B cell (primary cell): ENCODE data around the gene WASHC4. TPM values are rescaled to one million over a fixed set of nuclear protein-coding genes. Genes with fewer than 3 reads are reported as not detected.

ENCODE experiments used
- ATAC-seq: fragments of 200-7000 bp; cut with Tn5 transposase; one replicate; pipeline ENCODE4 v1.10.0; 2021; ENCODE audit warnings: low read depth, mild to moderate bottlenecking, moderate number of reproducible peaks, moderate library complexity
- CTCF ChIA-PET: fragments of 350-600 bp; sonication (Branson Sonifier 250); formaldehyde crosslinking; loops from one replicate; lab custom pipeline; 2021; ENCODE audit warnings: antibody characterized with exemption, inconsistent platforms; lab: Charles Lee
- POLR2A ChIA-PET: fragments of 350-600 bp; sonication (Branson Sonifier 250); formaldehyde crosslinking; loops from one replicate; lab custom pipeline; 2021; ENCODE audit warnings: antibody characterized with exemption; lab: Charles Lee
- DNase-seq: peaks from one replicate; pipeline ENCODE4 v3.0.0; 2013
- H2AFZ ChIP-seq: 2 replicates; pipeline ENCODE4 v1.6.1; 2012; ENCODE audit warnings: mild to moderate bottlenecking, low read depth, low read length; ENCODE audit not compliant: insufficient read depth, poor library complexity, severe bottlenecking
- H3K27ac ChIP-seq, 2 donors: 1 replicate in 1 of 2; 2 replicates in 1 of 2; pipeline ENCODE4 v1.5.1; 2012 to 2013; ENCODE audit warnings: low read length in 2 of 2, mild to moderate bottlenecking in 2 of 2, moderate library complexity in 1 of 2
- H3K27me3 ChIP-seq, 4 experiments: fragments of 200-600 bp in 1 of 4; sonication (generic) in 1 of 4; replicated peaks in 1 of 4; 1 replicate in 2 of 4; 2 replicates in 2 of 4; pipeline versions ENCODE4 v1.6.1 to v1.7.0; 2013 to 2016; ENCODE audit warnings: low read length in 3 of 4, mild to moderate bottlenecking in 2 of 4, mixed read lengths in 1 of 4, moderate library complexity in 1 of 4; ENCODE audit not compliant: insufficient read depth in 4 of 4, control insufficient read depth in 3 of 4; ENCODE audit errors: control extremely low read depth in 1 of 4
- H3K36me3 ChIP-seq, 2 experiments: replicated peaks in 1 of 2; 1 replicate in 1 of 2; 2 replicates in 1 of 2; pipeline versions ENCODE4 v1.6.1 to v1.7.1; 2013; ENCODE audit warnings: low read length in 1 of 2; ENCODE audit not compliant: insufficient read depth in 2 of 2, control insufficient read depth in 1 of 2; ENCODE audit errors: control extremely low read depth in 1 of 2, extremely low read depth in 1 of 2
- H3K4me1 ChIP-seq, 2 donors: fragments of 200-600 bp in 1 of 2; sonication (generic) in 1 of 2; 1 replicate in 1 of 2; 2 replicates in 1 of 2; pipeline versions ENCODE4 v1.5.1 to v1.6.1; 2013 to 2017; ENCODE audit warnings: low read length in 2 of 2; ENCODE audit not compliant: control insufficient read depth in 2 of 2, insufficient read depth in 2 of 2
- H3K4me2 ChIP-seq: replicated peaks from 2 replicates; pipeline ENCODE3; 2012; ENCODE audit warnings: mild to moderate bottlenecking, low read depth, low read length; ENCODE audit not compliant: poor library complexity, severe bottlenecking
- H3K4me3 ChIP-seq, 5 experiments: fragments of 200-600 bp in 1 of 5; sonication (generic) in 1 of 5; 1 replicate in 3 of 5; 2 replicates in 2 of 5; pipeline versions ENCODE4 v1.5.1 to v1.7.0; 2011 to 2016; ENCODE audit warnings: low read length in 4 of 5, mild to moderate bottlenecking in 4 of 5, low read depth in 2 of 5, control low read depth in 1 of 5, moderate library complexity in 1 of 5; ENCODE audit not compliant: insufficient read depth in 1 of 5; ENCODE audit errors: control extremely low read depth in 1 of 5, extremely low read depth in 1 of 5
- H3K79me2 ChIP-seq: fragments of 200-600 bp; sonication (generic); one replicate; pipeline ENCODE4 v1.6.0; 2016; ENCODE audit warnings: low read length; ENCODE audit not compliant: control insufficient read depth, insufficient read depth
- H3K9ac ChIP-seq: fragments of 200-600 bp; sonication (generic); 2 replicates; pipeline ENCODE4 v1.6.1; 2017; ENCODE audit warnings: mild to moderate bottlenecking, low read length, moderate library complexity
- H3K9me3 ChIP-seq, 3 donors: one replicate each; pipeline versions ENCODE4 v1.6.1 to v1.7.1; 2013; ENCODE audit warnings: low read length in 2 of 3; ENCODE audit not compliant: control insufficient read depth in 2 of 3, insufficient read depth in 1 of 3; ENCODE audit errors: control extremely low read depth in 1 of 3
- H4K20me1 ChIP-seq: 2 replicates; pipeline ENCODE4 v1.6.0; 2012; ENCODE audit warnings: mild to moderate bottlenecking, low read length; ENCODE audit not compliant: insufficient read depth, control insufficient read depth, poor library complexity, severe bottlenecking
- H3K27ac Mint-ChIP-seq: one replicate; pipeline ENCODE4 v1.8.0; 2021; ENCODE audit warnings: mixed read lengths
- H3K27me3 Mint-ChIP-seq: one replicate; pipeline ENCODE4 v1.8.0; 2021; ENCODE audit warnings: mixed read lengths
- H3K4me1 Mint-ChIP-seq: one replicate; pipeline ENCODE4 v1.8.0; 2021; ENCODE audit warnings: mixed read lengths
- H3K4me3 Mint-ChIP-seq: one replicate; pipeline ENCODE4 v1.8.0; 2021; ENCODE audit warnings: mixed read lengths
- H3K9me3 Mint-ChIP-seq: one replicate; pipeline ENCODE4 v1.8.0; 2022; ENCODE audit warnings: mixed read lengths; ENCODE audit not compliant: insufficient read depth
- EZH2 ChIP-seq: IDR thresholded peaks from 2 replicates; pipeline ENCODE4 v1.6.1; 2012; ENCODE audit warnings: borderline replicate concordance, low read depth, mild to moderate bottlenecking, moderate library complexity, low read length; ENCODE audit not compliant: insufficient read depth, poor library complexity, severe bottlenecking
- intact Hi-C: fragments of 100-400 bp; cut with micrococcal nuclease; formaldehyde crosslinking; loops from one replicate; pipeline ENCODE4 v1.10.0; 2022
- polyA plus RNA-seq: library from polyadenylated mRNA; depleted of rRNA; stranded (reverse); fragments of >200 nt; gene quantifications from 2 replicates; pipeline ENCODE4 v1.2.3, GENCODE V29; 2012
- total RNA-seq, 2 donors: library from RNA; stranded (reverse); fragments of 120-200 nt in 1 of 2; gene quantifications; 1 replicate in 1 of 2; 2 replicates in 1 of 2; pipeline versions ENCODE4 v1.2.3 to v1.2.4, GENCODE V29; 2013 to 2022
- TF ChIP-seq, protein P1 (sequence below): fragments of 200-600 bp; IDR thresholded peaks from one replicate; pipeline ENCODE4 v1.8.0; 2022; ENCODE audit warnings: antibody characterized with exemption, mild to moderate bottlenecking

WASHC4 gene
- total and polyA plus RNA-seq, 2 donors (not counting 1 experiment from before 2014, with no cell fraction given): 55.2 to 240 TPM

DNA sequence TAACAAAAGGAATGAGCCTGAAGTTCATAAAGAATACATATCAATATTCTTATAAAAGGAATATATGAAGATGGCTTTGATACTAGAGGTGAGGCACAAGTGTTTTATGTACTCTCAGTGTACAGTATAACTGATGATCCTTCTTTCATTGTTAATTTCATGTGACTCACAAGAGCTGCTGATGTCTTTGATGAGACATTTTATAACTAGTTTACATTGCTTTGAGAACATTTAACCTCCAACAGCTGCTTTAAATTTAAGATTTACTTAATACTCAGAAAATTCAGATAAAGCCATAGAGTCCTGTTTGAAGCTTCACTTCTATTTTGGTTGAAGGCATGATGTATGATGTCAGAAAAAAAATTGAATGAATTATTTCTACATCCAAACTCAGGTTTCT is 59.8 kb downstream of the WASHC4 start:
- no peaks in the 10 kb centered on the region for H3K9me3 Mint-ChIP-seq
- TF ChIP-seq, protein P1, sequence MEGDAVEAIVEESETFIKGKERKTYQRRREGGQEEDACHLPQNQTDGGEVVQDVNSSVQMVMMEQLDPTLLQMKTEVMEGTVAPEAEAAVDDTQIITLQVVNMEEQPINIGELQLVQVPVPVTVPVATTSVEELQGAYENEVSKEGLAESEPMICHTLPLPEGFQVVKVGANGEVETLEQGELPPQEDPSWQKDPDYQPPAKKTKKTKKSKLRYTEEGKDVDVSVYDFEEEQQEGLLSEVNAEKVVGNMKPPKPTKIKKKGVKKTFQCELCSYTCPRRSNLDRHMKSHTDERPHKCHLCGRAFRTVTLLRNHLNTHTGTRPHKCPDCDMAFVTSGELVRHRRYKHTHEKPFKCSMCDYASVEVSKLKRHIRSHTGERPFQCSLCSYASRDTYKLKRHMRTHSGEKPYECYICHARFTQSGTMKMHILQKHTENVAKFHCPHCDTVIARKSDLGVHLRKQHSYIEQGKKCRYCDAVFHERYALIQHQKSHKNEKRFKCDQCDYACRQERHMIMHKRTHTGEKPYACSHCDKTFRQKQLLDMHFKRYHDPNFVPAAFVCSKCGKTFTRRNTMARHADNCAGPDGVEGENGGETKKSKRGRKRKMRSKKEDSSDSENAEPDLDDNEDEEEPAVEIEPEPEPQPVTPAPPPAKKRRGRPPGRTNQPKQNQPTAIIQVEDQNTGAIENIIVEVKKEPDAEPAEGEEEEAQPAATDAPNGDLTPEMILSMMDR: no peak
- TF ChIP-seq EZH2: no peak
- ChIA-PET POLR2A (no interaction called here), CTCF (no interaction called here)
- DNase-seq: no peak
- peaks cover 4% of the 10 kb centered on the region for H3K4me1 Mint-ChIP-seq
- Histone ChIP-seq H3K27ac (no peak overlapping the region), H3K79me2 (no peaks in the 10 kb centered on the region), H3K4me2 (no peak overlapping the region), H2AFZ (no peak overlapping the region), H4K20me1 (peaks cover 15% of the 10 kb centered on the region), H3K36me3 (peaks cover 11 to 88% of the 10 kb centered on the region in 2 experiments), H3K9me3 (no peaks in the 10 kb centered on the region), H3K4me3 (no peak overlapping the region), H3K27me3 (no peaks in the 10 kb centered on the region), H3K9ac (no peak overlapping the region), H3K4me1 (no peaks in the 10 kb centered on the region)
- no peak for ATAC-seq
- no peak overlapping the region for H3K27ac Mint-ChIP-seq
- no peak overlapping the region for H3K4me3 Mint-ChIP-seq
- intact Hi-C loops: no loop called here
- H3K27me3 Mint-ChIP-seq: no peaks in the 10 kb centered on the region

- Mint-ChIP-seq H3K27ac (no peak overlapping the region), H3K27me3 (no peaks in the 10 kb centered on the region), H3K4me1 (peaks cover 5% of the 10 kb centered on the region), H3K4me3 (no peak overlapping the region), H3K9me3 (no peaks in the 10 kb centered on the region)
- ChIA-PET CTCF (no interaction called here), POLR2A (no interaction called here)
- Histone ChIP-seq H4K20me1 (peaks cover 15% of the 10 kb centered on the region), H2AFZ (no peak overlapping the region), H3K9ac (no peak overlapping the region), H3K4me3 (no peak overlapping the region), H3K4me1 (no peaks in the 10 kb centered on the region), H3K4me2 (no peak overlapping the region), H3K9me3 (no peaks in the 10 kb centered on the region), H3K36me3 (peaks cover 11 to 85% of the 10 kb centered on the region in 2 experiments), H3K79me2 (no peaks in the 10 kb centered on the region), H3K27ac (no peak overlapping the region), H3K27me3 (no peaks in the 10 kb centered on the region)
- TF ChIP-seq, protein P1: no peak
- no peak for TF ChIP-seq EZH2
- DNase-seq: no peak
- intact Hi-C loops: no loop called here
- no peak for ATAC-seq
Observed at GRCh38 chr12:105168006-105168405, 60.5 kb downstream of the WASHC4 start.
